SK-N-SH (cell line): ENCODE measurements around the gene WDR33. TPM values are rescaled to one million over a fixed set of nuclear protein-coding genes. Genes with fewer than 3 reads are reported as not detected.

Experiments
- CTCF ChIA-PET: fragments of 300-600, 350-600 bp; formaldehyde crosslinking; extraction: SDS; loops from one replicate; lab custom pipeline; 2021; lab: Yijun Ruan, JAX
- POLR2A ChIA-PET: fragments of 350-600 bp; sonication (Branson Sonifier 250); formaldehyde crosslinking; extraction: SDS; loops from one replicate; lab custom pipeline; 2020; ENCODE audit warnings: antibody characterized with exemption, inconsistent platforms; lab: Yijun Ruan, JAX
- DNase-seq: peaks from one replicate; pipeline ENCODE4 v3.0.0; 2012
- H2AFZ ChIP-seq: fragments of 200-600 bp; sonication (generic); 2 replicates; pipeline ENCODE4 v1.8.1; 2016; ENCODE audit warnings: antibody characterized with exemption, mild to moderate bottlenecking, low read depth
- H3F3A ChIP-seq: fragments of 200-600 bp; sonication (generic); replicated peaks from 2 replicates; pipeline ENCODE3; 2016; ENCODE audit warnings: antibody characterized with exemption, mild to moderate bottlenecking; ENCODE audit not compliant: insufficient read depth
- H3K27ac ChIP-seq, 2 experiments: fragments of 200-500 bp in 1 of 2; fragments of 200-600 bp in 1 of 2; sonication (Bioruptor generic) in 1 of 2; sonication (generic), shearing (Covaris generic) in 1 of 2; 2 replicates each; pipeline versions ENCODE4 v1.5.1 to v1.6.1; 2014 to 2016; ENCODE audit warnings: low read depth in 2 of 2, inconsistent platforms in 1 of 2, low read length in 1 of 2, mild to moderate bottlenecking in 1 of 2, mixed read lengths in 1 of 2
- H3K27me3 ChIP-seq: fragments of 200-600 bp; sonication (generic), shearing (Covaris generic); 2 replicates; pipeline ENCODE4 v1.6.1; 2016; ENCODE audit warnings: mixed run types; ENCODE audit not compliant: insufficient read depth
- H3K36me3 ChIP-seq, 2 experiments: fragments of 200-500 bp in 1 of 2; fragments of 200-600 bp in 1 of 2; sonication (Bioruptor generic) in 1 of 2; sonication (generic) in 1 of 2; replicated peaks in 1 of 2; 2 replicates each; pipeline versions ENCODE3 to v1.5.1; 2014 to 2016; ENCODE audit warnings: low read length in 1 of 2, mild to moderate bottlenecking in 1 of 2; ENCODE audit not compliant: insufficient read depth in 2 of 2, control insufficient read depth in 1 of 2
- H3K4me1 ChIP-seq, 2 experiments: fragments of 200-500 bp in 1 of 2; fragments of 200-600 bp in 1 of 2; sonication (Bioruptor generic) in 1 of 2; sonication (generic), shearing (Covaris generic) in 1 of 2; 2 replicates each; pipeline versions ENCODE4 v1.5.1 to v1.6.1; 2014 to 2016; ENCODE audit warnings: low read depth in 1 of 2, low read length in 1 of 2, mixed run types in 1 of 2; ENCODE audit not compliant: insufficient read depth in 2 of 2, control insufficient read depth in 1 of 2
- H3K4me2 ChIP-seq: fragments of 200-600 bp; sonication (generic), shearing (Covaris generic); 2 replicates; pipeline ENCODE4 v1.6.1; 2017; ENCODE audit warnings: mixed run types
- H3K4me3 ChIP-seq, 2 experiments: fragments of 200-500 bp in 1 of 2; fragments of 200-600 bp in 1 of 2; sonication (Bioruptor generic) in 1 of 2; sonication (generic), shearing (Covaris generic) in 1 of 2; 2 replicates each; pipeline versions ENCODE4 v1.5.1 to v1.8.1; 2014 to 2016; ENCODE audit warnings: low read depth in 2 of 2, inconsistent platforms in 1 of 2, low read length in 1 of 2, mild to moderate bottlenecking in 1 of 2, mixed read lengths in 1 of 2, moderate library complexity in 1 of 2
- H3K79me2 ChIP-seq: fragments of 200-600 bp; sonication (generic); 2 replicates; pipeline ENCODE4 v1.8.1; 2017; ENCODE audit warnings: mild to moderate bottlenecking; ENCODE audit not compliant: insufficient read depth
- H3K9ac ChIP-seq: fragments of 200-600 bp; sonication (generic); 2 replicates; pipeline ENCODE4 v1.6.1; 2017; ENCODE audit warnings: mixed run types
- H3K9me2 ChIP-seq: fragments of 200-600 bp; sonication (generic); 2 replicates; pipeline ENCODE4 v1.6.1; 2017; ENCODE audit warnings: mixed run types
- H3K9me3 ChIP-seq: fragments of 200-600 bp; sonication (generic); 2 replicates; pipeline ENCODE4 v1.6.1; 2017; ENCODE audit warnings: mixed run types, mild to moderate bottlenecking, moderate library complexity
- H4K20me1 ChIP-seq: fragments of 200-600 bp; sonication (generic); 2 replicates; pipeline ENCODE4 v1.6.1; 2017; ENCODE audit warnings: mild to moderate bottlenecking, mixed run types; ENCODE audit not compliant: insufficient read depth
- CHD2 ChIP-seq: fragments of 150-350 bp; IDR thresholded peaks from 2 replicates; pipeline ENCODE4 v1.6.1; 2018; ENCODE audit warnings: low read length; ENCODE audit not compliant: partially characterized antibody
- CTCF ChIP-seq: fragments of 200-600 bp; sonication (generic); IDR thresholded peaks from 2 replicates; pipeline ENCODE4 v1.6.1; 2017; ENCODE audit warnings: antibody characterized with exemption, mild to moderate bottlenecking, moderate library complexity
- EP300 ChIP-seq, 2 experiments: IDR thresholded peaks; 2 replicates each; pipeline versions ENCODE4 v1.4.0 to v1.6.1; 2012; ENCODE audit warnings: borderline replicate concordance in 1 of 2, low read depth in 1 of 2, low read length in 1 of 2
- EZH2phosphoT487 ChIP-seq: fragments of 200-600 bp; sonication (generic); IDR thresholded peaks from 2 replicates; pipeline ENCODE4 v1.6.1; 2017; ENCODE audit warnings: low read depth, mixed run types, mild to moderate bottlenecking, antibody characterized with exemption, moderate library complexity, borderline replicate concordance
- FOSL2 ChIP-seq: IDR thresholded peaks from 2 replicates; pipeline ENCODE4 v1.4.0; 2012; ENCODE audit warnings: low read depth, mild to moderate bottlenecking, moderate library complexity, borderline replicate concordance
- FOXJ3 ChIP-seq: sonication (generic); formaldehyde crosslinking; IDR thresholded peaks from 2 replicates; pipeline ENCODE4 v1.5.1; 2020; ENCODE audit warnings: mild to moderate bottlenecking, missing genetic modification reagents
- GATA2 ChIP-seq: sonication (generic); formaldehyde crosslinking; IDR thresholded peaks from 2 replicates; pipeline ENCODE4 v1.5.0; 2020; ENCODE audit warnings: mild to moderate bottlenecking, missing genetic modification reagents
- IRF3 ChIP-seq: fragments of 150-350 bp; IDR thresholded peaks from 2 replicates; pipeline ENCODE4 v1.6.1; 2016; ENCODE audit warnings: mild to moderate bottlenecking, low read depth, low read length
- JUND ChIP-seq: IDR thresholded peaks from 2 replicates; pipeline ENCODE4 v1.4.0; 2012
- MAX ChIP-seq: IDR thresholded peaks from 2 replicates; pipeline ENCODE4 v1.4.0; 2012; ENCODE audit warnings: low read depth
- MXI1 ChIP-seq: IDR thresholded peaks from 2 replicates; pipeline ENCODE4 v1.6.1; 2012; ENCODE audit warnings: mild to moderate bottlenecking, low read depth, low read length, improper control_type of control experiment
- SIN3A ChIP-seq: IDR thresholded peaks from 2 replicates; pipeline ENCODE4 v1.6.1; 2012; ENCODE audit warnings: low read depth, mild to moderate bottlenecking, low read length, moderate library complexity, borderline replicate concordance
- SMC3 ChIP-seq: IDR thresholded peaks from 2 replicates; pipeline ENCODE4 v1.6.1; 2012; ENCODE audit warnings: low read depth, low read length, improper control_type of control experiment
- TAF1 ChIP-seq: IDR thresholded peaks from 2 replicates; pipeline ENCODE4 v1.6.1; 2012; ENCODE audit warnings: low read depth, mild to moderate bottlenecking, low read length, moderate library complexity, borderline replicate concordance
- TCF12 ChIP-seq: IDR thresholded peaks from 2 replicates; pipeline ENCODE4 v1.4.0; 2012
- YY1 ChIP-seq: IDR thresholded peaks from 2 replicates; pipeline ENCODE4 v1.4.0; 2012; ENCODE audit warnings: low read depth, mild to moderate bottlenecking
- ZBTB33 ChIP-seq: IDR thresholded peaks from 2 replicates; pipeline ENCODE4 v1.4.0; 2012; ENCODE audit warnings: low read depth, borderline replicate concordance
- WGBS: methylation state at CpG from one replicate; pipeline ENCODE4 v1.1.6; 2017; ENCODE audit warnings: low lambda C conversion rate; 5-methylcytosine and 5-hydroxymethylcytosine counted together
- polyA plus RNA-seq, 3 experiments: library from polyadenylated mRNA; depleted of rRNA; stranded (reverse); fragments of >200 nt; gene quantifications; 2 replicates each; pipeline ENCODE4 v1.2.3, GENCODE V29; 2012
- TF ChIP-seq, protein P1 (sequence below): IDR thresholded peaks from 2 replicates; pipeline ENCODE4 v1.4.0; 2012; ENCODE audit warnings: low read depth, borderline replicate concordance
- TF ChIP-seq, protein P2 (sequence below): IDR thresholded peaks from 2 replicates; pipeline ENCODE4; 2012

Gene WDR33
- polyA plus RNA-seq, 1 of the 3 experiments (the other 2 are of a cell fraction) = 12.4 TPM

- WGBS = 72% methylated on average over 8 of the region's 8 CpGs
- ChIA-PET CTCF (interaction anchor here (1.5 kb wide), 1 partner anchor 13 kb away, joined by 3 read pairs; no protein-coding TSS in a partner anchor), POLR2A (no interaction called here)
- H3F3A ChIP-seq = no peaks in the 10 kb centered on the region
- 0 out of 2 replicates have a peak, but pooled peaks cover 3% of the 10 kb centered on the region for H3K79me2 ChIP-seq
- H3K4me2 ChIP-seq = no peak overlapping the region
- H2AFZ ChIP-seq = no peak overlapping the region
- H3K4me3 ChIP-seq = no peak overlapping the region
- TF ChIP-seq YY1 = no peak
- no peak for TF ChIP-seq CTCF
- no peak for TF ChIP-seq TAF1
- no peak for TF ChIP-seq EZH2phosphoT487
- TF ChIP-seq MAX = no peak
- TF ChIP-seq SMC3 = no peak
- TF ChIP-seq FOSL2 = no peak
- TF ChIP-seq ZBTB33 = no peak
- no peak for TF ChIP-seq FOXJ3
- TF ChIP-seq GATA2 = no peak
- no peak for TF ChIP-seq JUND
- no peak for TF ChIP-seq TCF12
- no peak for TF ChIP-seq IRF3
- no peak for TF ChIP-seq SIN3A
- TF ChIP-seq, protein P1, sequence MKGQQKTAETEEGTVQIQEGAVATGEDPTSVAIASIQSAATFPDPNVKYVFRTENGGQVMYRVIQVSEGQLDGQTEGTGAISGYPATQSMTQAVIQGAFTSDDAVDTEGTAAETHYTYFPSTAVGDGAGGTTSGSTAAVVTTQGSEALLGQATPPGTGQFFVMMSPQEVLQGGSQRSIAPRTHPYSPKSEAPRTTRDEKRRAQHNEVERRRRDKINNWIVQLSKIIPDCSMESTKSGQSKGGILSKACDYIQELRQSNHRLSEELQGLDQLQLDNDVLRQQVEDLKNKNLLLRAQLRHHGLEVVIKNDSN = no peak
- no peak for TF ChIP-seq MXI1
- TF ChIP-seq CHD2 = no peak
- TF ChIP-seq EP300 (IDR thresholded peaks at IDR 0.05; ENCODE audit: borderline replicate concordance in 1 of 2, low read depth in 1 of 2, low read length in 1 of 2) = no peak
- TF ChIP-seq, protein P2, sequence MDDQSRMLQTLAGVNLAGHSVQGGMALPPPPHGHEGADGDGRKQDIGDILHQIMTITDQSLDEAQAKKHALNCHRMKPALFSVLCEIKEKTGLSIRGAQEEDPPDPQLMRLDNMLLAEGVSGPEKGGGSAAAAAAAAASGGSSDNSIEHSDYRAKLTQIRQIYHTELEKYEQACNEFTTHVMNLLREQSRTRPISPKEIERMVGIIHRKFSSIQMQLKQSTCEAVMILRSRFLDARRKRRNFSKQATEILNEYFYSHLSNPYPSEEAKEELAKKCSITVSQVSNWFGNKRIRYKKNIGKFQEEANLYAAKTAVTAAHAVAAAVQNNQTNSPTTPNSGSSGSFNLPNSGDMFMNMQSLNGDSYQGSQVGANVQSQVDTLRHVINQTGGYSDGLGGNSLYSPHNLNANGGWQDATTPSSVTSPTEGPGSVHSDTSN = no peak
- peak; percentile 2 for DNase-seq
- H3K4me1 ChIP-seq = peaks cover 0 to 21% of the 10 kb centered on the region in 2 experiments; a peak in 1 of 4 replicates
- no peak overlapping the region for H3K9ac ChIP-seq
- no peaks in the 10 kb centered on the region for H3K9me2 ChIP-seq
- H4K20me1 ChIP-seq = no peaks in the 10 kb centered on the region
- no peaks in the 10 kb centered on the region for H3K9me3 ChIP-seq
- no peak overlapping the region for H3K27ac ChIP-seq
- no peaks in the 10 kb centered on the region for H3K36me3 ChIP-seq
- no peaks in the 10 kb centered on the region for H3K27me3 ChIP-seq
Observed at GRCh38 chr2:127665267-127665893, 145.6 kb downstream of the WDR33 start.
